GM12878 (cell line): Measurements from ENCODE around the gene FOXI2. TPM values are rescaled to one million over a fixed set of nuclear protein-coding genes. Genes with fewer than 3 reads are reported as not detected.

Experiments used
- ATAC-seq: fragments of 200-7000 bp; cut with Tn5 transposase; 3 replicates; pipeline ENCODE4 v1.9.1; 2020; ENCODE audit warnings: mild to moderate bottlenecking, moderate library complexity
- BruUV-seq: library from RNA; stranded (reverse); fragments of 400-500 nt; replicated peaks from 2 replicates; lab custom pipeline; 2021; lab: Mats Ljungman, UMichigan
- CTCF ChIA-PET: fragments of 300-600 bp; sonication (Branson Sonifier 250); formaldehyde crosslinking; extraction: SDS; loops from one replicate; lab custom pipeline; 2021; ENCODE audit warnings: inconsistent platforms; lab: Yijun Ruan, JAX
- POLR2A ChIA-PET: fragments of 350-600 bp; formaldehyde crosslinking; extraction: SDS; loops from one replicate; lab custom pipeline; 2021; ENCODE audit warnings: inconsistent platforms; lab: Charles Lee
- RAD21 ChIA-PET: fragments of 300-600 bp; sonication (Branson Sonifier 250); formaldehyde crosslinking; loops from one replicate; lab custom pipeline; 2023; ENCODE audit warnings: antibody characterized with exemption; ENCODE audit not compliant: unreplicated experiment; lab: Charles Lee
- SMC1A ChIA-PET: fragments of 300-600 bp; sonication (Branson Sonifier 250); formaldehyde crosslinking; loops from one replicate; lab custom pipeline; 2023; ENCODE audit not compliant: unreplicated experiment, uncharacterized antibody; lab: Charles Lee
- DNase-seq: peaks from one replicate; pipeline ENCODE4 v3.0.0-alpha.2; 2011; ENCODE audit warnings: low read depth, low spot score
- FAIRE-seq: peaks from 3 replicates; lab custom pipeline; 2011; peaks lifted over from hg19 to GRCh38; lab: Jason Lieb, UNC
- H2AFZ ChIP-seq: 2 replicates; pipeline ENCODE4 v1.6.0; 2011; ENCODE audit warnings: low read depth, low read length, control low read depth; ENCODE audit not compliant: control insufficient read depth
- H3K27ac ChIP-seq: 2 replicates; pipeline ENCODE4 v1.5.1; 2011; ENCODE audit warnings: control low read depth; ENCODE audit not compliant: control insufficient read depth, insufficient read depth
- H3K27me3 ChIP-seq, 2 experiments: replicated peaks in 1 of 2; 2 replicates each; pipeline versions ENCODE4 v1.6.0 to v1.6.1; 2011; ENCODE audit warnings: low read length in 1 of 2; ENCODE audit not compliant: control insufficient read depth in 2 of 2, insufficient read depth in 2 of 2
- H3K36me3 ChIP-seq, 2 experiments: 2 replicates each; pipeline ENCODE4 v1.5.1; 2011; ENCODE audit warnings: low read length in 1 of 2; ENCODE audit not compliant: control insufficient read depth in 2 of 2, insufficient read depth in 2 of 2
- H3K4me1 ChIP-seq: 2 replicates; pipeline ENCODE4 v1.6.1; 2011; ENCODE audit warnings: mild to moderate bottlenecking, low read length, moderate library complexity, mixed read lengths; ENCODE audit not compliant: control insufficient read depth, insufficient read depth
- H3K4me2 ChIP-seq: 2 replicates; pipeline ENCODE4 v1.6.0; 2011; ENCODE audit warnings: control low read depth; ENCODE audit not compliant: control insufficient read depth, insufficient read depth
- H3K4me3 ChIP-seq: fragments of 200-600 bp; sonication (generic); 2 replicates; pipeline ENCODE4 v1.5.1; 2016
- H3K79me2 ChIP-seq: 2 replicates; pipeline ENCODE4 v1.6.0; 2011; ENCODE audit warnings: low read length; ENCODE audit not compliant: control insufficient read depth, insufficient read depth
- H3K9ac ChIP-seq: 2 replicates; pipeline ENCODE4 v1.8.0; 2011; ENCODE audit warnings: low read length, control low read depth, mixed read lengths; ENCODE audit not compliant: control insufficient read depth, insufficient read depth
- H3K9me3 ChIP-seq: replicated peaks from 3 replicates; pipeline ENCODE4 v1.5.1; 2011; ENCODE audit warnings: mild to moderate bottlenecking, low read length; ENCODE audit not compliant: control insufficient read depth, insufficient read depth
- H4K20me1 ChIP-seq: 2 replicates; pipeline ENCODE4 v1.6.0; 2011; ENCODE audit not compliant: control insufficient read depth, insufficient read depth
- CTCF ChIP-seq, 3 experiments: IDR thresholded peaks in 2 of 3; conservative IDR thresholded peaks in 1 of 3; 2 replicates each; pipeline ENCODE4 v1.5.1; 2011; ENCODE audit warnings: low read depth in 3 of 3, low read length in 3 of 3, mild to moderate bottlenecking in 3 of 3, control low read depth in 2 of 3, moderate library complexity in 2 of 3, inconsistent platforms in 1 of 3, mixed read lengths in 1 of 3; ENCODE audit not compliant: control insufficient read depth in 2 of 3, insufficient read depth in 1 of 3; ENCODE audit errors: extremely low read depth in 1 of 3
- CUX1 ChIP-seq: IDR thresholded peaks from 2 replicates; pipeline ENCODE4 v1.6.1; 2012; ENCODE audit warnings: improper control_type of control experiment, low read depth, low read length; ENCODE audit not compliant: insufficient replicate concordance
- JUND ChIP-seq: IDR thresholded peaks from 2 replicates; pipeline ENCODE4 v1.6.1; 2012; ENCODE audit warnings: low read depth, mild to moderate bottlenecking, low read length, improper control_type of control experiment, moderate library complexity
- KAT2A ChIP-seq: conservative IDR thresholded peaks from 2 replicates; pipeline ENCODE4 v1.6.1; 2011; ENCODE audit warnings: low read depth, low read length; ENCODE audit not compliant: control insufficient read depth
- NR2C2 ChIP-seq: IDR thresholded peaks from 2 replicates; pipeline ENCODE4 v1.6.1; 2011; ENCODE audit warnings: borderline replicate concordance, low read depth; ENCODE audit not compliant: control insufficient read depth, insufficient read length
- RCOR1 ChIP-seq: conservative IDR thresholded peaks from 2 replicates; pipeline ENCODE4 v1.6.1; 2012; ENCODE audit warnings: low read depth, low read length, improper control_type of control experiment
- SMAD1 ChIP-seq: fragments of 450-650 bp; IDR thresholded peaks from 2 replicates; pipeline ENCODE4 v1.6.1; 2018; ENCODE audit warnings: mild to moderate bottlenecking, low read depth; ENCODE audit not compliant: partially characterized antibody
- YY1 ChIP-seq: IDR thresholded peaks from 2 replicates; pipeline ENCODE4 v1.6.1; 2011; ENCODE audit warnings: low read depth, mild to moderate bottlenecking, low read length
- ZNF207 ChIP-seq: fragments of 450-650 bp; IDR thresholded peaks from 2 replicates; pipeline ENCODE4 v1.6.1; 2014; ENCODE audit warnings: antibody characterized with exemption, mild to moderate bottlenecking, borderline replicate concordance
- WGBS: methylation state at CpG from one replicate; pipeline ENCODE4 v1.1.6; 2016; ENCODE audit warnings: low lambda C conversion rate; ENCODE audit not compliant: insufficient replicate concordance, insufficient coverage; ENCODE audit errors: missing lambda C conversion rate; 5-methylcytosine and 5-hydroxymethylcytosine counted together
- in situ Hi-C: fragments of 300-500 bp; cut with MboI; formaldehyde crosslinking; loops from 9 replicates; pipeline ENCODE4 v1.14.3; 2018; ENCODE audit warnings: mixed read lengths
- intact Hi-C: fragments of 100-400 bp; cut with micrococcal nuclease; formaldehyde crosslinking; loops from one replicate; pipeline ENCODE4 v1.14.2; 2022; ENCODE audit not compliant: unreplicated experiment
- polyA plus RNA-seq, 11 experiments: library from polyadenylated mRNA; depleted of rRNA in 4 of 11; unstranded in 6 of 11; stranded (reverse) in 5 of 11; fragments of >200 nt; fragmentation: Nextera tagmentation in 4 of 11; fragmentation: Illumina TruSeq in 1 of 11; extraction: Ambion mirVana in 4 of 11; extraction: Trizol in 1 of 11; gene quantifications; 1 replicate in 1 of 11; 2 replicates in 10 of 11; pipeline versions ENCODE4 v1.2.1 to v1.2.3, GENCODE V29; 2011 to 2016; ENCODE audit warnings: inconsistent platforms in 2 of 11, missing spikeins in 2 of 11, low read depth in 1 of 11
- total RNA-seq, 4 experiments: library from RNA; depleted of rRNA in 3 of 4; stranded (reverse); fragments of >200 nt in 3 of 4; fragmentation: Illumina TruSeq in 1 of 4; extraction: Trizol in 1 of 4; gene quantifications; 2 replicates each; pipeline versions ENCODE4 v1.2.1 to v1.2.3, GENCODE V29; 2013 to 2021

FOXI2 gene
- total and polyA plus RNA-seq, 10 of the 15 experiments (the other 5 are each of a cell fraction or from before 2014, with no cell fraction given), result not detected

GRCh38 chr10:127694580-127695193 is 42.3 kb upstream of the FOXI2 start:
- no peak for DNase-seq
- Histone ChIP-seq H3K9me3 (no peaks in the 10 kb centered on the region), H3K27ac (no peak overlapping the region), H4K20me1 (no peaks in the 10 kb centered on the region), H3K79me2 (no peaks in the 10 kb centered on the region), H3K4me1 (no peaks in the 10 kb centered on the region), H3K4me3 (no peak overlapping the region), H3K27me3 (no peaks in the 10 kb centered on the region), H3K9ac (no peak overlapping the region), H3K36me3 (no peaks in the 10 kb centered on the region), H3K4me2 (no peak overlapping the region), H2AFZ (no peak overlapping the region)
- CTCF ChIA-PET, result interaction anchor here (1.1 to 2.5 kb wide), 4 partner anchors 9 to 160 kb away, joined by 3 to 11 read pairs (median 5); no protein-coding TSS in a partner anchor
- FAIRE-seq, result no peak
- RAD21 ChIA-PET, result no interaction called here
- intact Hi-C loops (no loop called here), in situ Hi-C loops (no loop called here)
- TF ChIP-seq RCOR1 (no peak), SMAD1 (no peak), JUND (no peak), CUX1 (no peak), CTCF (IDR thresholded peaks at IDR 0.05 in 2 of 3, conservative IDR thresholded peaks at IDR 0.05 in 1 of 3; ENCODE audit: control insufficient read depth in 2 of 3, extremely low read depth in 1 of 3, insufficient read depth in 1 of 3, low read depth in 3 of 3, low read length in 3 of 3) (peak; percentile 41 to 62 (median 58)), NR2C2 (no peak), YY1 (0 out of 2 replicates have a peak, but pooled peaks have one; percentile 13), ZNF207 (no peak), KAT2A (no peak)
- 7% methylated on average over 8 of the region's 8 CpGs for WGBS
- POLR2A ChIA-PET, result no interaction called here
- SMC1A ChIA-PET, result no interaction called here
- ATAC-seq, result peak; percentile 73
- BruUV-seq, result no TSS peak
